GM18508 (cell line): ENCODE results near the gene NUP210.

ENCODE experiments used
- ATAC-seq: cut with Tn5 transposase; IDR thresholded peaks from one replicate; pipeline ENCODE4 v1.9.1; 2021; ENCODE audit warnings: moderate number of reproducible peaks; ENCODE audit not compliant: insufficient read depth, unreplicated experiment

The NUP210 gene

GRCh38 chr3:13280122-13280790 lies 139.9 kb downstream of the NUP210 start:
- ATAC-seq, result no peak

- no peak for ATAC-seq
Measured at GRCh38 chr3:13279532-13279910, 140.6 kb downstream of the NUP210 start.

DNA sequence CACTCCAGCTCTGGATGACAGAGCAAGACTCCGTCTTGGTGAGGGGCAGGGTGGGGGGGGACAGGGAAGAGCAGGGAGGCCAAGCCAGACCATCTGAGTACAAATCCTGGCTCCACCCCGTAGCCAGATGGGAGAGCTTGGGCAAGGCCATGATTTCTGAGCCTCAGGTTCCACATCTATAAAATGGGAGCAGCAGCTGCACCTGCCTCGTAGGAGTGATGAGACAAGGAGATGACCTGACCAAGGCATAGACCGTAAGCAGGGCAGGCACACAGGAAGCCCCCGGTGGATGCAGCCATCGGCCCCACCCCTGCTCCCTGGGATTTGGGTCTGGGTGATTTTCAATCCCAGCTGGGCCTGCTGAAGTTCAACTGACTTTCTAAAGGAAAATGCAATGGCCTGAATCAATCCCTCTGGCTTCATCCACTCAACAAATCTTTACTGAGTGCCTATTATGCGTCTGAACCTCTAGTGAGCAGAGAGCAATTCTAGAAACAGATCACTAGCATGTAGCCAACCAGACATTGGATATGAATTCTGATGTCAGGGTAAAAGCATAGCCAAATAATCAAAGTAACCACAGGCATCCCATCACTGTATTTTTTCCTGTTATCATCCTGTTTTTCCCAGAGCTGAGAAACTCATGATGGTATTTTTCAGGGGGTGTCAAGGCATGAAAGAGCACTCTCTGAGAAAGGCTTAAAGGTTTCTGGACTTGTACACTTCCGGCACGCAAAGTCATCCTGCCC lies 141.2 kb downstream of the NUP210 start:
- ATAC-seq, result no peak

- no peak for ATAC-seq
Measured at GRCh38 chr3:13277860-13278531, 142.1 kb downstream of the NUP210 start.

- no peak for ATAC-seq
Measured at GRCh38 chr3:13277196-13277813, 142.8 kb downstream of the NUP210 start.

DNA sequence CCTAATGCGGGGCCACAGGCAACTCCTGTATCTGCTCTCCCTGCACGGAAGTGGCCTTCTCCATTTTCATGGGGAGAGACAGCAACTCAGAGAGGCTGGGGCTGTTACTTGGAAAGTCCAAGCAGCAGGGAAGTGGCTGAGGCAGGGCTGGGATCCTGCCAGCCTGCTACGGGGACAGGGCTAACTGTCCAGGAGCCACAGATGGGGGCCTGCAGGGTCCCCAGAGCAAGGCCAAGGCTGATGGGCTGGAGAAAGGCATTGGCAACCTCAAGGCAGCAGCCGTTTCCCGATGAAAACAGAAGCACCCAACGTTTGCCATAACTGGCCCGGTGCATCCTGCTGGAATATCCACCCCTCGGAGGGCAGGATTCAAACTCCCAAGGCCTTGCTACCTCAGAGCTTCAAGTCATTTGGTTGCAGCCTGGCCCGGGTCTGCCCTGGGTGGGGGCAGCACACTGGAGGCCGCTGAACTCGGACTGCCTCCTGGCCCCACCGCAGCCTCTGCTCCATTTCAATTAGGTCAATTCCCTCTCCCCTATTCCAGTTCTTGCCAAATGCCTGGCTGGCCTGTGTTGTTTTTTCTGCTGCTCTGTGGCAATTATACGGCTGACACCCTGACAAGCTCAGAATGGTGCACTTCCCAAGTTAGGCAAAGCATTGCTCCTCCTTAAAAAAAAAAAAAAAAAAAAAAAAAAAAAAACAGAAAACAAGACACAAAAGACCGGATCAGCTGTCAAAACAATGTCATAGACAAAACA lies 143.5 kb downstream of the NUP210 start:
- no peak for ATAC-seq

GRCh38 chr3:13275376-13276005 lies 144.6 kb downstream of the NUP210 start:
- ATAC-seq, result no peak

GRCh38 chr3:13274551-13275332 lies 145.4 kb downstream of the NUP210 start:
- ATAC-seq, result no peak

DNA sequence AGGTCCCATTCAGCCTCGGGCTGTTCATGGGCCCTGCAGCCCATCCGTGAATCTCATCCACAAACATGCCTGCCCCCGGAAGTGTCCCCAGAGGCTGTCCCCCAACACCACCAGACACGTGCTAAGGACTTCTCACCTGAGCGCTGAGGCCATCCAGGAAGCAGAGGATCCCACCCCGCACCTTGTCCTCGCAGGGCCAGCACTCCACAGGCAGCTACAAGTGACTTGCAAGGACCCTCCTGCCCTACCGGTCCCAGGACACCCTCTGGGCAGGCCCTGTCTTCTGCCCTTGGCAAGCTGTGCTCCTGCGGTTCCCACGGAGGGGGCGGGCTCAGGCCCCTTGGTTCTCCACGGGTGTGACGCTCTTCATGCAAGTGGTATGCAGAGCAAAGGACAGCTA lies 146.0 kb downstream of the NUP210 start:
- ATAC-seq, result no peak

DNA sequence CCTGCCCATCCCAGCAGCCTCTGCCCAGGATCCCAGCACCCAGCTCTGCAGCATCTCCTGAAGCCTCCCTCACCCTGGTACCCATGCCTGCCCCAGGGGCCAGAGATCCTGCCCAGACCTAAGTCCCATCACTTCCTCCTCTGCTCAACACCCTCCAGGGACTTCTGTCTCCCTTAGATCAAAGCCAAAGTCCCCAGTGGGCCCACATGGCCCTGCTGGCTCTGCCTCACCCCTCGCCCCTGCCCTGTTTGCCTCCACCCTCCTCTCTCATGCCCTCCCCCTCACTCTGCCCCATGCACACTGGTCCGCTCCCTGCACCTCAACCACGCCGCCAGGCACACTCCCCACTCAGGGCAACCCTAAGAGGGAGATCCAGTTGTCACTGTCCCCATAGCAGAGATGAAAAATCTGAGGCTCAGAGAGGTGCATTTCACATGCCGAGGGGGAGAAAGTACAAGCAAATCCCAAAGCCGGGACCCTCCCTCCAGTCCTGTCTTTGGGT lies 146.5 kb downstream of the NUP210 start:
- ATAC-seq, result no peak

GRCh38 chr3:13272831-13273603 lies 147.1 kb downstream of the NUP210 start:
- no peak for ATAC-seq

DNA sequence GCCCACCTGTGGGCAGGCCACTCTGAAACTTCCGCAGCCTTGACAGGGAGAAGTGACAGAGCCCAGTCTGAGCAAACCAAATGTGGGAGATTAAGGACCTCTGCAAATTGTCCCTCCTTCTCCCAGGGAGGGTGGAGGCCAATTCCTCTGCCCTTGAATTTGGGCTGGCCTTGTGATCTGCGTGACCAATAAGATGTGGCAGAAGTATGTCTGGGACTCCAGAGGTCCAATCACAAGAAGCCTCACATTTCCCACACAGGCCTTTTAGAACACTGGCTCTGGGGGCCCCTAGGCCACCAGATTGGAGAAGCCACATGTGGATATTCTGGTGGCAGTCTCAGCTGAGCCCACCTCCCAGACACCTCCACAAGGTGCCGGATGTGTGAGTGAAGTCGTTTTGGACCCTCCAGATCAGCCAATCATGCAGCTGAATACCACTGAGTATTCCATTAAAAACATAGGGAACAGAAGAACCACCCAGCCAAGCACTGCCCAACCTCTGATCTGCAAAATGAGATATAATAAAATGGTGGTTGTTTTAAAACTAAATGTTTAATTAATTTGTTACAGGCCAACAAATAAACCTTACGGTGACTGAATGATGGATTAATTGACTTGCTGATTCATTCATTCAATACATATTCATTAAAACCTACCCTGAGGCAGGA lies 150.3 kb downstream of the NUP210 start:
- ATAC-seq, result no peak

GRCh38 chr3:13268961-13269441 lies 151.1 kb downstream of the NUP210 start:
- ATAC-seq, result no peak

DNA sequence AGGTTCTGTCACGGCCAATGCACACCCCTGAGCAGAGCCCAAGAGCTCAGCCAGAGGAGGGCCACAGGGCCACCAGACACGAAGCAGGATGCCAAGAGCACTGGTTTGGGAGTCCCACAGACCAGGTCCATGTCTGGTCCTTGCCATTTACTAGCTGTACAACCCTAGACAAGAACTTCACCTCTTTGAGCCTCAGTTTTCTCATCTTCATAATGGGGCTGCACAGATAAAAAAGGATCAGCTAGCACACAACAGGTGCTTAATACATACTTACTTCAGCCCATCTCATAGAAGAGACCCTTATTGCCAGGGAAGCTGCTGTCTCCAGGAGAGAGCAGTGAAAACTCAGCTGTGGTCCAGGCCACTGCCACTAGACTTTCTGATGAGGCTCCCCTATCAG lies 152.0 kb downstream of the NUP210 start:
- no peak for ATAC-seq

DNA sequence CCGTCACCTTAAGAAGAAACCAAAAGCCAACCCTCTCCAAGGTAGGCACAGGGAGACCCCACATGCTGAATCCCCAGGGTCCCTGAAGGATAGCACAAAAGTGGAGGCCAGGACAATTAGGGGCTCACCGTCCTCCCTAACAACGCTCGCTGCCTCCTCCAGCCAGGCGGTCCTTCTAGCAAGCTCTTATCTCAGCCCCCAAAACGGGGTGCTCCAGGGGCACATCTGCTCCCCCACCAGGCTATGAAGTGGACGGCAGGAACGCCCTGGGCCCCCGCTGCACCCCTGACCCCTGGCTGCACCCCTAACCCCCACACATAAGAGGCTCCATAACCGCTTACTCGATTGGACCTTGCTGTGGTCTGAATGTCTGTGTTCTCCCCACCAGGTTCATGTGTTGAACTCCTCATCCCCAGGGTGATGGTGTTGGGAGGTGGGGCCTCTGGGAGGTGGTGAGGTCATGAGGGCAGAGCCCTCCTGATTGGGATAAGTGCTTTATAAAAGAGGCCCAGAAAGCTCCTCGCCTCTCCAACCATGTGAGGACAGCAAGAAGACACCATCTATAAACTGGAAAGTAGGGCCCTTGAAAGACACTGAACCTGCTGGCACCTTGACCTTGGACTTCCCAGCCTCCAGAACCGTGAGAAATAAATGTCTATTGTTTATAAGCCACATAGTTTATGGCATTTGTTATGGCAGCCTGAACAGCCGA lies 153.3 kb downstream of the NUP210 start:
- no peak for ATAC-seq
